Keratinocyte (primary cell): ENCODE results near the gene PPAT. TPM values are rescaled to one million over a fixed set of nuclear protein-coding genes. Genes with fewer than 3 reads are reported as not detected.

Source experiments
- DNase-seq: peaks from one replicate; pipeline ENCODE4 v3.0.0-alpha.2; 2011; ENCODE audit warnings: low read depth, missing footprints, low spot score
- FAIRE-seq: peaks from 2 replicates; lab custom pipeline; 2011; peaks lifted over from hg19 to GRCh38; lab: Jason Lieb, UNC
- H2AFZ ChIP-seq: 2 replicates; pipeline ENCODE4 v1.6.0; 2012; ENCODE audit warnings: low read length, control low read depth, inconsistent platforms; ENCODE audit not compliant: control insufficient read depth
- H3K27ac ChIP-seq: 2 replicates; pipeline ENCODE4 v1.5.1; 2011; ENCODE audit warnings: low read length; ENCODE audit not compliant: control insufficient read depth, insufficient read depth
- H3K27me3 ChIP-seq: 3 replicates; pipeline ENCODE4 v1.6.0; 2011; ENCODE audit warnings: low read length; ENCODE audit not compliant: control insufficient read depth, insufficient read depth; ENCODE audit errors: extremely low read depth
- H3K36me3 ChIP-seq, 2 experiments: 2 replicates in 1 of 2; 3 replicates in 1 of 2; pipeline ENCODE4 v1.5.1; 2011; ENCODE audit warnings: low read length in 2 of 2, mild to moderate bottlenecking in 1 of 2; ENCODE audit not compliant: control insufficient read depth in 2 of 2, insufficient read depth in 2 of 2; ENCODE audit errors: extremely low read depth in 1 of 2
- H3K4me1 ChIP-seq: 3 replicates; pipeline ENCODE4 v1.5.1; 2011; ENCODE audit warnings: low read length; ENCODE audit not compliant: control insufficient read depth, insufficient read depth; ENCODE audit errors: extremely low read depth
- H3K4me2 ChIP-seq: 3 replicates; pipeline ENCODE4 v1.6.0; 2011; ENCODE audit warnings: low read depth, low read length; ENCODE audit not compliant: control insufficient read depth, insufficient read depth; ENCODE audit errors: extremely low read depth
- H3K4me3 ChIP-seq, 3 experiments: fragments of 200-600 bp in 1 of 3; sonication (generic) in 1 of 3; 2 replicates in 2 of 3; 3 replicates in 1 of 3; pipeline ENCODE4 v1.5.1; 2011 to 2016; ENCODE audit warnings: low read length in 3 of 3, mild to moderate bottlenecking in 3 of 3, control low read depth in 2 of 3, inconsistent platforms in 1 of 3, low read depth in 1 of 3, mixed read lengths in 1 of 3, mixed run types in 1 of 3, moderate library complexity in 1 of 3; ENCODE audit not compliant: control insufficient read depth in 2 of 3, insufficient read depth in 2 of 3; ENCODE audit errors: extremely low read depth in 1 of 3
- H3K79me2 ChIP-seq: 2 replicates; pipeline ENCODE4 v1.6.0; 2012; ENCODE audit warnings: low read length; ENCODE audit not compliant: control insufficient read depth, insufficient read depth
- H3K9ac ChIP-seq: 3 replicates; pipeline ENCODE4 v1.6.0; 2011; ENCODE audit warnings: low read length; ENCODE audit not compliant: control insufficient read depth, insufficient read depth; ENCODE audit errors: extremely low read depth
- H3K9me1 ChIP-seq: 3 replicates; pipeline ENCODE4 v1.6.0; 2011; ENCODE audit warnings: low read length; ENCODE audit not compliant: control insufficient read depth, insufficient read depth; ENCODE audit errors: extremely low read depth
- H3K9me3 ChIP-seq: 2 replicates; pipeline ENCODE4 v1.5.1; 2012; ENCODE audit warnings: low read depth, low read length; ENCODE audit not compliant: control insufficient read depth
- H4K20me1 ChIP-seq: 3 replicates; pipeline ENCODE4 v1.6.0; 2011; ENCODE audit warnings: low read length; ENCODE audit not compliant: control insufficient read depth, insufficient read depth; ENCODE audit errors: extremely low read depth
- CTCF ChIP-seq, 3 experiments: IDR thresholded peaks in 1 of 3; conservative IDR thresholded peaks in 1 of 3; optimal IDR thresholded peaks in 1 of 3; 2 replicates in 2 of 3; 3 replicates in 1 of 3; pipeline versions ENCODE3 to v1.5.1; 2011; ENCODE audit warnings: low read length in 3 of 3, mild to moderate bottlenecking in 3 of 3, moderate library complexity in 2 of 3, control low read depth in 1 of 3, inconsistent platforms in 1 of 3; ENCODE audit not compliant: insufficient read depth in 2 of 3; ENCODE audit errors: extremely low read depth in 1 of 3
- EZH2 ChIP-seq: IDR thresholded peaks from one replicate; pipeline ENCODE4 v1.6.1; 2012; ENCODE audit warnings: inconsistent platforms, mild to moderate bottlenecking, low read length, moderate library complexity
- dilution Hi-C: fragments of 300-500 bp; cut with MboI; formaldehyde crosslinking; loops from one replicate; pipeline ENCODE4 v1.7.0; 2020; ENCODE audit warnings: low sequenced_read_pairs; ENCODE audit not compliant: extremely low pct_ligation_motif_present
- polyA plus RNA-seq, 5 experiments: library from polyadenylated mRNA; depleted of rRNA in 3 of 5; stranded (reverse) in 3 of 5; stranded (forward) in 1 of 5; unstranded in 1 of 5; fragments of >200 nt; gene quantifications; 1 replicate in 1 of 5; 2 replicates in 3 of 5; 3 replicates in 1 of 5; pipeline versions ENCODE4 v1.2.1 to v1.2.3, GENCODE V29; 2011 to 2012; ENCODE audit warnings: missing spikeins in 2 of 5, low read depth in 1 of 5, low replicate concordance in 1 of 5

The PPAT gene
- polyA plus RNA-seq, 1 donor (not counting 4 experiments of a cell fraction or from before 2014, with no cell fraction given), result 24.9 TPM

GRCh38 chr4:56406151-56406550, 29.3 kb downstream of the PPAT start:
- peaks cover 15% of the 10 kb centered on the region for H3K4me1 ChIP-seq
- H3K9me3 ChIP-seq, result no peaks in the 10 kb centered on the region
- DNase-seq (no peak), FAIRE-seq (no peak)
- peaks cover 3 to 7% of the 10 kb centered on the region in 2 experiments for H3K36me3 ChIP-seq
- H3K79me2 ChIP-seq, result peaks cover 21% of the 10 kb centered on the region
- no peak overlapping the region for H3K9ac ChIP-seq
- H4K20me1 ChIP-seq, result no peaks in the 10 kb centered on the region
- TF ChIP-seq EZH2, result no peak
- no peak for TF ChIP-seq CTCF (optimal IDR thresholded peaks at IDR 0.05 in 1 of 3, IDR thresholded peaks at IDR 0.05 in 1 of 3, conservative IDR thresholded peaks at IDR 0.05 in 1 of 3; ENCODE audit: extremely low read depth in 1 of 3, insufficient read depth in 2 of 3, low read length in 3 of 3)
- H3K9me1 ChIP-seq, result no peaks in the 10 kb centered on the region
- H2AFZ ChIP-seq, result no peak overlapping the region
- dilution Hi-C loops, result no loop called here
- H3K4me2 ChIP-seq, result no peak overlapping the region
- no peak overlapping the region for H3K27ac ChIP-seq
- no peaks in the 10 kb centered on the region for H3K27me3 ChIP-seq
- H3K4me3 ChIP-seq, result no peak overlapping the region

GRCh38 chr4:56405016-56405415, 30.4 kb downstream of the PPAT start:
- no peaks in the 10 kb centered on the region for H3K9me1 ChIP-seq
- H3K9ac ChIP-seq, result no peak overlapping the region
- H3K4me3 ChIP-seq, result no peak overlapping the region
- no peak for FAIRE-seq
- peaks cover 17% of the 10 kb centered on the region for H3K79me2 ChIP-seq
- dilution Hi-C loops, result no loop called here
- no peak overlapping the region for H3K27ac ChIP-seq
- no peaks in the 10 kb centered on the region for H3K9me3 ChIP-seq
- no peaks in the 10 kb centered on the region for H3K27me3 ChIP-seq
- H4K20me1 ChIP-seq, result no peaks in the 10 kb centered on the region
- H3K4me2 ChIP-seq, result no peak overlapping the region
- DNase-seq, result no peak
- no peak for TF ChIP-seq CTCF (optimal IDR thresholded peaks at IDR 0.05 in 1 of 3, IDR thresholded peaks at IDR 0.05 in 1 of 3, conservative IDR thresholded peaks at IDR 0.05 in 1 of 3; ENCODE audit: extremely low read depth in 1 of 3, insufficient read depth in 2 of 3, low read length in 3 of 3)
- no peak for TF ChIP-seq EZH2
- peaks cover 7% of the 10 kb centered on the region for H3K4me1 ChIP-seq
- peaks cover 3 to 7% of the 10 kb centered on the region in 2 experiments for H3K36me3 ChIP-seq
- no peak overlapping the region for H2AFZ ChIP-seq
